Ishikawa (cell line): Measurements from ENCODE around the gene SOST.

ENCODE experiments used
- CEBPB ChIP-seq: IDR thresholded peaks from 2 replicates; pipeline ENCODE4 v1.6.1; 2012
- EGR1 ChIP-seq: IDR thresholded peaks from 2 replicates; pipeline ENCODE4 v1.6.1; 2012
- EP300 ChIP-seq: IDR thresholded peaks from 2 replicates; pipeline ENCODE4 v1.6.1; 2012; ENCODE audit warnings: borderline replicate concordance
- MAX ChIP-seq: IDR thresholded peaks from 2 replicates; pipeline ENCODE4 v1.6.1; 2012
- NFIC ChIP-seq: IDR thresholded peaks from 2 replicates; pipeline ENCODE4 v1.6.1; 2012
- RAD21 ChIP-seq: IDR thresholded peaks from 2 replicates; pipeline ENCODE4 v1.6.1; 2012; ENCODE audit warnings: low read depth
- REST ChIP-seq: IDR thresholded peaks from 2 replicates; pipeline ENCODE4 v1.6.1; 2012; ENCODE audit warnings: low read depth, mild to moderate bottlenecking
- TAF1 ChIP-seq: IDR thresholded peaks from 2 replicates; pipeline ENCODE4 v1.6.1; 2012; ENCODE audit warnings: low read depth, mild to moderate bottlenecking
- TCF12 ChIP-seq: IDR thresholded peaks from 2 replicates; pipeline ENCODE4 v1.6.1; 2012; ENCODE audit warnings: low read depth
- USF1 ChIP-seq: IDR thresholded peaks from 2 replicates; pipeline ENCODE4 v1.6.1; 2012

- no peak for TF ChIP-seq EP300
- no peak for TF ChIP-seq EGR1
- TF ChIP-seq NFIC: no peak
- TF ChIP-seq USF1: no peak
- no peak for TF ChIP-seq RAD21
- TF ChIP-seq MAX: no peak
- no peak for TF ChIP-seq REST
- TF ChIP-seq CEBPB: no peak
- TF ChIP-seq TAF1: no peak
- no peak for TF ChIP-seq TCF12
Measured at GRCh38 chr17:43808076-43808475, 49.5 kb upstream of the SOST start.
